ENCODE results near the gene NCKAP1.

- TF ChIP-seq POLR2A (IDR thresholded peaks at IDR 0.05), result no peak
- TF ChIP-seq CTCF (IDR thresholded peaks at IDR 0.05), result no peak
- TF ChIP-seq EP300 (IDR thresholded peaks at IDR 0.05; ENCODE audit: low read depth), result no peak
- TF ChIP-seq POLR2AphosphoS5 (IDR thresholded peaks at IDR 0.05), result no peak
Observed at GRCh38 chr2:182982941-182983340, 55.3 kb downstream of the NCKAP1 start.

All from transverse colon (tissue), 4 donors.